WI38 (cell line): ENCODE results near the gene MOB2.

Experiments used
- H3K4me3 ChIP-seq: 2 replicates; pipeline ENCODE4 v1.5.1; 2011; ENCODE audit warnings: low read depth, mild to moderate bottlenecking, control low read depth, low read length
- TF ChIP-seq, protein P1 (sequence below): IDR thresholded peaks from 2 replicates; pipeline ENCODE4 v1.5.1; 2012; ENCODE audit warnings: low read depth, mild to moderate bottlenecking, control low read depth, low read length

The MOB2 gene

GRCh38 chr11:1453611-1454034 is 33.0 kb downstream of the MOB2 start:
- TF ChIP-seq, protein P1, sequence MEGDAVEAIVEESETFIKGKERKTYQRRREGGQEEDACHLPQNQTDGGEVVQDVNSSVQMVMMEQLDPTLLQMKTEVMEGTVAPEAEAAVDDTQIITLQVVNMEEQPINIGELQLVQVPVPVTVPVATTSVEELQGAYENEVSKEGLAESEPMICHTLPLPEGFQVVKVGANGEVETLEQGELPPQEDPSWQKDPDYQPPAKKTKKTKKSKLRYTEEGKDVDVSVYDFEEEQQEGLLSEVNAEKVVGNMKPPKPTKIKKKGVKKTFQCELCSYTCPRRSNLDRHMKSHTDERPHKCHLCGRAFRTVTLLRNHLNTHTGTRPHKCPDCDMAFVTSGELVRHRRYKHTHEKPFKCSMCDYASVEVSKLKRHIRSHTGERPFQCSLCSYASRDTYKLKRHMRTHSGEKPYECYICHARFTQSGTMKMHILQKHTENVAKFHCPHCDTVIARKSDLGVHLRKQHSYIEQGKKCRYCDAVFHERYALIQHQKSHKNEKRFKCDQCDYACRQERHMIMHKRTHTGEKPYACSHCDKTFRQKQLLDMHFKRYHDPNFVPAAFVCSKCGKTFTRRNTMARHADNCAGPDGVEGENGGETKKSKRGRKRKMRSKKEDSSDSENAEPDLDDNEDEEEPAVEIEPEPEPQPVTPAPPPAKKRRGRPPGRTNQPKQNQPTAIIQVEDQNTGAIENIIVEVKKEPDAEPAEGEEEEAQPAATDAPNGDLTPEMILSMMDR, result no peak

DNA sequence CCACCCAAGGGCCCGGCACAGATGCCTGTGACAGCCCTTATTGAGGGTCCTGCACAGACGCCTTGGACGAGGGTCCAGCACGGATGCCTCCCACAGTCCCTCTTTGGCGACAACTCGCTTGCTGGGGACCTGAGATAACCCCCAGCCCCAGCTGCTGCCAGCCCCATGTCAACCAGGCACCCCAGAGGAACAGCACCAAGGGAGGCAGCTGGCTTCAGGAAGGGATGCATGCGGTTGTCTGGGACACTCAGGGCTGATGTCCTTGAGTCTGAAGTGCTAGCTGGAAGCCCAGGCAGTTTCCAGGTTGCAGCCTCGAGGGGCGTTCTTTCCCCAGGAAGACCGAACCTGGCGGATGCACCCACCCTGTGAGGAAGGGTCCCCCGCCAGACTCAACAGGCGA is 33.8 kb downstream of the MOB2 start:
- TF ChIP-seq, protein P1, result no peak
- no peak overlapping the region for H3K4me3 ChIP-seq

More at GRCh38 chr11:1453611-1454034, 33.0 kb downstream of the MOB2 start:
- no peak overlapping the region for H3K4me3 ChIP-seq

- TF ChIP-seq, protein P1, result no peak
- no peak overlapping the region for H3K4me3 ChIP-seq
These were observed 34.7 kb downstream of the MOB2 start for GRCh38 chr11:1451781-1452470.

- TF ChIP-seq, protein P1, result no peak
- H3K4me3 ChIP-seq, result no peak overlapping the region
These were observed 35.4 kb downstream of the MOB2 start for GRCh38 chr11:1450949-1451710.

DNA sequence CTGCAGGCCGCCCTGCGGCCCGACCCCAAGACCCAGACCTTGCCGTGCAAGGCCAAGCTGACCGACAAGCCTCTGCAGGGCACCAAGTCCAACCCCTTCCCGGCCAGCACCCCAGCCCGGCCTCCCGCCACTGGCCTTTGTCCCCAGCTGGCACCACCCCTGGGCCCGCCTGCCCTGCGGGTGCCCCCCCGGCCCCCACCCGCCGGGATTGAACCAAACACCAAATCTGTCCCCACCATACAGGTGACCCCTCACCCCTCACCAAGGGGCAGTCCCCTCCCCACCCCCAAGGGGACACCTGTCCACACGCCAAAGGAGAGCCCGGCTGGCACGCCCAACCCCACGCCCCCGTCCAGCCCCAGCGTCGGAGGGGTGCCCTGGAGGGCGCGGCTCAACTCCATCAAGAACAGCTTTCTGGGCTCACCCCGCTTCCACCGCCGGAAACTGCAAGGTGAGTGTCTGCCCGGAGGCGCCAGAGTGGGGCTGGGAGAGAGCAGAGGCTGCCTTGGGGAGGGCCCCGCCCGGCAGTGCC is 36.2 kb downstream of the MOB2 start:
- H3K4me3 ChIP-seq, result no peak overlapping the region

GRCh38 chr11:1449490-1450243 is 36.9 kb downstream of the MOB2 start:
- H3K4me3 ChIP-seq, result no peak overlapping the region
- TF ChIP-seq, protein P1, result no peak

More for the DNA sequence above, 36.2 kb downstream of the MOB2 start:
- TF ChIP-seq, protein P1, result no peak

DNA sequence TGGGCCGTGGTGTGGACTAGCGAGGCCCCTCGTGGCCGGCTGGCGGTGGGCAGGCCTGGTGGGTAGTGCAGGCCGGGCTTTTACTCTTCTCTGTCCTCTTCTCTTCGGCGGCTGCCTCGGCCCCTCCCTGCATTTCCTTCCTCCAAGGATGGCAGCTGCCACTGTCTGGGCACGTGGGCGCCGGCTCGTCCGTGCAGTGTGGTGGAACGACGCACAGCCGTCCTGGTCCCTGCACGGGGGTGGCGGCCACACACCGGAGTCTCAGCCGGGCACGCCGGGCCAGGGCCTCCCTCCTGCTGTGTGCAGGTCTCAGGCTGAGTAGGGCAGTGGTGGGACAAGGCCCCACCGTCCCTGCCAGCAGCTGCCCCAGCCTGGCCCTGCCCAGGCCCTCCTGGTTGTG is 37.7 kb downstream of the MOB2 start:
- TF ChIP-seq, protein P1, result no peak
- no peak overlapping the region for H3K4me3 ChIP-seq
